ENCODE measurements around the gene HSPA1B. TPM values are rescaled to one million over a fixed set of nuclear protein-coding genes. Genes with fewer than 3 reads are reported as not detected.
"Not testable (repeated sequence)": the region's sequence is repeated elsewhere in the genome, so short reads cannot be mapped to it uniquely, and the experiment has no call there.

The HSPA1B gene
- total RNA-seq, 6 experiments from 2014 or later = 41.5 to 144 (median 47.5) TPM

DNA sequence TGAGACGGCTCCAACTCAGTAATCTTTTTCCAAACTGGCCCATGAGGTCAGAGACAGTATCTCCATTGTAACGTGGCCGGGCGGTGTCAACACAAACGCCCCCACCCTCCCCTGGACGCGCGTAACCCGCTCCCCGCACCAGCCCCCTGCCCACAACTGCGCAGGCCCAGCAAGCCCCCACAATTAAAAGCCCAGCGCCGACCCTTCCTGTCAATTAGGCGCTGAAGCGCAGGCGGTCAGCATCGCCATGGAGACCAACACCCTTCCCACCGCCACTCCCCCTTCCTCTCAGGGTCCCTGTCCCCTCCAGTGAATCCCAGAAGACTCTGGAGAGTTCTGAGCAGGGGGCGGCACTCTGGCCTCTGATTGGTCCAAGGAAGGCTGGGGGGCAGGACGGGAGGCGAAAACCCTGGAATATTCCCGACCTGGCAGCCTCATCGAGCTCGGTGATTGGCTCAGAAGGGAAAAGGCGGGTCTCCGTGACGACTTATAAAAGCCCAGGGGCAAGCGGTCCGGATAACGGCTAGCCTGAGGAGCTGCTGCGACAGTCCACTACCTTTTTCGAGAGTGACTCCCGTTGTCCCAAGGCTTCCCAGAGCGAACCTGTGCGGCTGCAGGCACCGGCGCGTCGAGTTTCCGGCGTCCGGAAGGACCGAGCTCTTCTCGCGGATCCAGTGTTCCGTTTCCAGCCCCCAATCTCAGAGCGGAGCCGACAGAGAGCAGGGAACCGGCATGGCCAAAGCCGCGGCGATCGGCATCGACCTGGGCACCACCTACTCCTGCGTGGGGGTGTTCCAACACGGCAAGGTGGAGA lies 12.3 kb upstream of the HSPA1B start, which contains the start of the genes HSPA1A and HSPA1L:
Gene HSPA1A (plus strand): TSS at position 519 of the 814 bp plus-strand sequence. CDS start 214 bp downstream, at position 733.
Gene HSPA1L (minus strand): TSS at position 259 of the 814 bp plus-strand sequence. CDS start 3,311 bp downstream, outside the sequence.
- H3K4me3 ChIP-seq = peak within 1 kb of the TSS; percentile 36 to 53 (median 52)
- H3K27ac ChIP-seq = peak within 1 kb of the TSS; percentile 100
- no peaks in the 10 kb centered on the region for H3K36me3 ChIP-seq
- TF ChIP-seq, protein P1, sequence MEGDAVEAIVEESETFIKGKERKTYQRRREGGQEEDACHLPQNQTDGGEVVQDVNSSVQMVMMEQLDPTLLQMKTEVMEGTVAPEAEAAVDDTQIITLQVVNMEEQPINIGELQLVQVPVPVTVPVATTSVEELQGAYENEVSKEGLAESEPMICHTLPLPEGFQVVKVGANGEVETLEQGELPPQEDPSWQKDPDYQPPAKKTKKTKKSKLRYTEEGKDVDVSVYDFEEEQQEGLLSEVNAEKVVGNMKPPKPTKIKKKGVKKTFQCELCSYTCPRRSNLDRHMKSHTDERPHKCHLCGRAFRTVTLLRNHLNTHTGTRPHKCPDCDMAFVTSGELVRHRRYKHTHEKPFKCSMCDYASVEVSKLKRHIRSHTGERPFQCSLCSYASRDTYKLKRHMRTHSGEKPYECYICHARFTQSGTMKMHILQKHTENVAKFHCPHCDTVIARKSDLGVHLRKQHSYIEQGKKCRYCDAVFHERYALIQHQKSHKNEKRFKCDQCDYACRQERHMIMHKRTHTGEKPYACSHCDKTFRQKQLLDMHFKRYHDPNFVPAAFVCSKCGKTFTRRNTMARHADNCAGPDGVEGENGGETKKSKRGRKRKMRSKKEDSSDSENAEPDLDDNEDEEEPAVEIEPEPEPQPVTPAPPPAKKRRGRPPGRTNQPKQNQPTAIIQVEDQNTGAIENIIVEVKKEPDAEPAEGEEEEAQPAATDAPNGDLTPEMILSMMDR (IDR thresholded peaks at IDR 0.05) = no peak
- peak; percentile 100 for TF ChIP-seq POLR2A (IDR thresholded peaks at IDR 0.05)
- DNase-seq (peak; percentile 96 to 98 (median 97)), ATAC-seq (peak; percentile 34 to 78 (median 63))
- intact Hi-C loops (cut with DNase I) = no loop called here
- peaks cover 0 to 27% (median 12%) of the 10 kb centered on the region in 4 donors for H3K4me1 ChIP-seq
- WGBS (ENCODE audit: insufficient coverage, low coverage, low lambda C conversion rate, missing lambda C conversion rate) = under 1% methylated on average over 24 of the region's 56 CpGs
- H3K9me3 ChIP-seq = no peaks in the 10 kb centered on the region
- H3K27me3 ChIP-seq = no peaks in the 10 kb centered on the region

DNA sequence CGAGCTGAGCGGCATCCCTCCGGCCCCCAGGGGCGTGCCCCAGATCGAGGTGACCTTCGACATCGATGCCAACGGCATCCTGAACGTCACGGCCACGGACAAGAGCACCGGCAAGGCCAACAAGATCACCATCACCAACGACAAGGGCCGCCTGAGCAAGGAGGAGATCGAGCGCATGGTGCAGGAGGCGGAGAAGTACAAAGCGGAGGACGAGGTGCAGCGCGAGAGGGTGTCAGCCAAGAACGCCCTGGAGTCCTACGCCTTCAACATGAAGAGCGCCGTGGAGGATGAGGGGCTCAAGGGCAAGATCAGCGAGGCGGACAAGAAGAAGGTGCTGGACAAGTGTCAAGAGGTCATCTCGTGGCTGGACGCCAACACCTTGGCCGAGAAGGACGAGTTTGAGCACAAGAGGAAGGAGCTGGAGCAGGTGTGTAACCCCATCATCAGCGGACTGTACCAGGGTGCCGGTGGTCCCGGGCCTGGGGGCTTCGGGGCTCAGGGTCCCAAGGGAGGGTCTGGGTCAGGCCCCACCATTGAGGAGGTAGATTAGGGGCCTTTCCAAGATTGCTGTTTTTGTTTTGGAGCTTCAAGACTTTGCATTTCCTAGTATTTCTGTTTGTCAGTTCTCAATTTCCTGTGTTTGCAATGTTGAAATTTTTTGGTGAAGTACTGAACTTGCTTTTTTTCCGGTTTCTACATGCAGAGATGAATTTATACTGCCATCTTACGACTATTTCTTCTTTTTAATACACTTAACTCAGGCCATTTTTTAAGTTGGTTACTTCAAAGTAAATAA lies 10.2 kb upstream of the HSPA1B start:
- peak in 2 of 3 donors; percentile 71 to 81 for DNase-seq
- ATAC-seq = peak in 3 of 4 donors; percentile 3 to 11 (median 6)
- H3K27me3 ChIP-seq; H3K36me3 ChIP-seq; H3K9me3 ChIP-seq; intact Hi-C loops (cut with DNase I): not testable (repeated sequence)
- H3K4me3 ChIP-seq = peak overlapping the region; percentile 35 to 59 (median 52)
- peak overlapping the region; percentile 68 to 100 (median 79) for H3K27ac ChIP-seq
- TF ChIP-seq, protein P1 (IDR thresholded peaks at IDR 0.05) = peak in 2 of 4 donors; percentile 5 to 8
- peaks cover 0 to 40% (median 17%) of the 10 kb centered on the region in 4 donors for H3K4me1 ChIP-seq
- WGBS (ENCODE audit: insufficient coverage, low coverage, low lambda C conversion rate, missing lambda C conversion rate) = 0% methylated on average over 7 of the region's 37 CpGs

GRCh38 chr6:31817929-31818511 lies 9.5 kb upstream of the HSPA1B start:
- DNase-seq; H3K36me3 ChIP-seq; H3K9me3 ChIP-seq; H3K27me3 ChIP-seq; intact Hi-C loops (cut with DNase I): not testable (repeated sequence)
- 9% methylated on average over 5 of the region's 8 CpGs for WGBS (ENCODE audit: insufficient coverage, low coverage, low lambda C conversion rate, missing lambda C conversion rate)
- peak overlapping the region; percentile 35 to 59 (median 52) for H3K4me3 ChIP-seq
- H3K27ac ChIP-seq = peak overlapping the region; percentile 68 to 100 (median 79)
- H3K4me1 ChIP-seq = peaks cover 0 to 43% (median 19%) of the 10 kb centered on the region in 4 donors
- ATAC-seq = peak in 2 of 4 donors; percentile 0

- Histone ChIP-seq H3K36me3 (no peaks in the 10 kb centered on the region), H3K4me3 (no peak overlapping the region), H3K4me1 (peaks cover 0 to 36% (median 14%) of the 10 kb centered on the region in 4 donors), H3K9me3 (no peaks in the 10 kb centered on the region), H3K27ac (peak overlapping the region in 2 of 3 donors; percentile 79 to 100), H3K27me3 (no peaks in the 10 kb centered on the region)
- DNase-seq = no peak
- ATAC-seq = no peak
- TF ChIP-seq POLR2A (IDR thresholded peaks at IDR 0.05) = no peak
- TF ChIP-seq, protein P1 (IDR thresholded peaks at IDR 0.05) = no peak
- intact Hi-C loops (cut with DNase I) = no loop called here
These were observed 7.7 kb upstream of the HSPA1B start for GRCh38 chr6:31819871-31820299.

GRCh38 chr6:31820399-31820798 lies 7.1 kb upstream of the HSPA1B start:
- H3K4me3 ChIP-seq; H3K27me3 ChIP-seq; ATAC-seq; H3K9me3 ChIP-seq; H3K36me3 ChIP-seq; intact Hi-C loops (cut with DNase I); DNase-seq: not testable (repeated sequence)
- H3K4me1 ChIP-seq = peaks cover 0 to 36% (median 14%) of the 10 kb centered on the region in 4 donors
- 81% methylated on average over 5 of the region's 10 CpGs for WGBS (ENCODE audit: insufficient coverage, low coverage, low lambda C conversion rate, missing lambda C conversion rate)
- H3K27ac ChIP-seq = peak overlapping the region in 2 of 3 donors; percentile 99 to 100

All from right lobe of liver (tissue), 6 donors.